Bronchial epithelial cell (primary cell): ENCODE measurements around the gene PRDM15. TPM values are rescaled to one million over a fixed set of nuclear protein-coding genes. Genes with fewer than 3 reads are reported as not detected.
A peak's percentile ranks its signal among the peaks of the same experiment; 100 is the strongest.

Experiments used
- DNase-seq: peaks from one replicate; pipeline ENCODE4 v3.0.0-alpha.2; 2010; ENCODE audit warnings: low read depth
- FAIRE-seq: peaks from 2 replicates; lab custom pipeline; 2011; peaks lifted over from hg19 to GRCh38; lab: Jason Lieb, UNC
- H3K27me3 ChIP-seq: 2 replicates; pipeline ENCODE4 v1.5.1; 2011; ENCODE audit warnings: low read length; ENCODE audit not compliant: control insufficient read depth, insufficient read depth
- H3K36me3 ChIP-seq: 2 replicates; pipeline ENCODE4 v1.5.1; 2011; ENCODE audit warnings: low read length; ENCODE audit not compliant: control insufficient read depth, insufficient read depth
- H3K4me3 ChIP-seq: 2 replicates; pipeline ENCODE4 v1.5.1; 2011; ENCODE audit warnings: mild to moderate bottlenecking, low read depth, low read length, control low read depth
- CTCF ChIP-seq: IDR thresholded peaks from 2 replicates; pipeline ENCODE4 v1.5.1; 2011; ENCODE audit warnings: mild to moderate bottlenecking, moderate library complexity, low read length, control low read depth, inconsistent platforms; ENCODE audit not compliant: insufficient read depth, severe bottlenecking
- total RNA-seq: library from RNA; depleted of rRNA; stranded (reverse); fragments of >200 nt; gene quantifications from 2 replicates; pipeline ENCODE4 v1.2.1, GENCODE V29; 2014

The PRDM15 gene
- total RNA-seq, 1 donor from 2014 or later: 6.1 TPM

GRCh38 chr21:41817877-41818855 lies 61.0 kb downstream of the PRDM15 start:
- no peak for DNase-seq
- Histone ChIP-seq H3K27me3 (no peaks in the 10 kb centered on the region), H3K36me3 (peaks cover 9% of the 10 kb centered on the region), H3K4me3 (no peak overlapping the region)
- no peak for TF ChIP-seq CTCF
- no peak for FAIRE-seq

GRCh38 chr21:41817228-41817627 lies 61.9 kb downstream of the PRDM15 start:
- FAIRE-seq: no peak

DNA sequence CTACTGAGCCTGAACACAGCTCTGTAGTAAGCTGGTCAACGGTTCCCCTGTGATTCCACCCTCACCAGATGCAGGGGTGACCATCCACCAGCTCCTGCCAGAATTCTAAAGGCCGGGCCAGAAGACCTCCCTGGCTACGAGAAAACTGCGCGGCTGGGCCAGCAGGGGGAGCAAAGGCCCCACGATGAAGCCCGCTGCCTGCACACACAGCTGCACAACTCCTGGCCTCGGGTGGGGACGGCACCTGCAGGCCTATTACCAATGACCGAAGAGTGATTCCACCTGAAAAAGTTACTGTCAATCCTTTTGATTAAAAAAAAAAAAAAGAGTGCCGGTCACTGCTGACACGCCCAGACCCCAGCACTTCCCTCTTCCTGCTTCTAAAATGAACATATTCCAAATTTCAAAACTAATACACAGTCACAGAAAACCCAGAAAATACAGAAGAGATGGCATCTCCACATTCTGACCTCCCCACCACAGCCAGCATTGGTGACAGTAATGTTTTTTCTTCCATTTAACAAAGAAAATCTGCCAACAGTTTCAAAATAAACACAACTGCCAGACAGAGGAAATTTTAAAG lies 62.5 kb downstream of the PRDM15 start:
- FAIRE-seq (no peak), DNase-seq (peak; percentile 35)
- H3K36me3 ChIP-seq: peaks cover 12% of the 10 kb centered on the region
- no peak overlapping the region for H3K4me3 ChIP-seq
- peak; percentile 79 for TF ChIP-seq CTCF
- no peaks in the 10 kb centered on the region for H3K27me3 ChIP-seq

More at GRCh38 chr21:41817228-41817627, 61.9 kb downstream of the PRDM15 start:
- no peak overlapping the region for H3K4me3 ChIP-seq
- TF ChIP-seq CTCF: peak; percentile 80
- H3K27me3 ChIP-seq: no peaks in the 10 kb centered on the region
- H3K36me3 ChIP-seq: peaks cover 12% of the 10 kb centered on the region
- peak; percentile 62 for DNase-seq

DNA sequence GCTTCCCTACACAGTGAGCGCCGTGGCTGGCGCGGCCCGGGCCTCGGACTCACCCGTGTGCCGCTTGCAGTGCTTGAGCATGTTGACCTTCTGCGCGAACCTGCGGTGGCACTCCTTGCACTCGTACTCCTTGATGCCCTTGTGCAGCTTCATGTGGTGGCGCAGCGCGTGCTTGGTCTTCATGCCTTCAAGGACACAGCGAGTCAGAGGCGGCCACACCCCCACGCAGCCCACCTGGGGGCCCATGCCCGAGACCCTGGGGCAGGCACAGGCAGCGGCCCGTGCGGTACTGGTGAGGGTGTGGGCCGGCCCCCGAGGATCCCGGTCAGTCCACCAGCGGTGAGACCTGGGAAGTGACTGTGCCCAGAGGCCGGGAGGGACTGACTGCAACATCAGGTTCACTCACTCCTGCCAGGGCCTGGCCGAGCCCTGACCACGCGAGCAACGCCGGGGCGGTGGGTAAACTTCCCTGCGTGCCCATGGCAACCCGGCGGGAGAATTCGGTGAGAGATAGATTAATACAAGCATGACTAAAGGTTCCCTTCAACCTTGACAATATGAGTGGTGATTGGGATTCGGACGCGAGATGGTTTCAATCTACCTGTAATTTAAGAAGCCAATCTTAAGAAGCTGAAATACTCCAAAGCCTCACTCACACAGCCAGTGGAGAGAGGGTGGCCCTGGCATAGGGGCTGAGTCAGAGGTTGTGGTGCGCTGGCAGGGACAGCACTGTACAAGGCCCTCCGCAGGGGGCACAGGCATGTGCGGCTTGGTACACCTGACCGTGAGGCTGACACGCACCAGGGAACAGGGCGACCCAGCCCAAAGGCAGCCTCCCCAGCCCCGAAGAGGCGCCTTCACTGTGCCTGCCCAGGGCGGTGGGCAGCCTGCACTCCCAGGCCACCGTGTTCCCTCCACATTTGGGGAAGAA lies 63.2 kb downstream of the PRDM15 start:
- Histone ChIP-seq H3K4me3 (no peak overlapping the region), H3K27me3 (no peaks in the 10 kb centered on the region), H3K36me3 (peaks cover 12% of the 10 kb centered on the region)
- no peak for DNase-seq
- TF ChIP-seq CTCF: no peak
- no peak for FAIRE-seq

DNA sequence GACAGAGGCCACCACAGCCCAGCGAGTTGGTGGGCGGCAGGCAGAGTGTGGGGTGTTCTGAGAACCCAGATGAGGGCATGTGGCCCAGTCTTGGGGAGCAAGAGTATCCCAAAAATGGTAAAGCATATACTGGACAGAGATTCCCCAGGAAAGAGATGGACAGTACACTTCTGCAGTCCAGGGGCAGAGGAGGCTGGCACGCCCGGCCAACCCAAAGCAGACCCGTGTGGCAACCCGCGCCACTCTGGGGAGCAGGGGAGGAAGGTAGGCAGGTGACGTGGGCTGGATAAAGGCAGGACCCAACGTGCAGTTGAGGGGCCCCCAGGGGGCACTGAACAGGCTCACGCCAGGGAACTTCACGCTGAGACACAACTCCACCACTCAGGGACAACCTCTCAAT lies 65.9 kb downstream of the PRDM15 start:
- no peak for FAIRE-seq
- DNase-seq: no peak
- Histone ChIP-seq H3K36me3 (peaks cover 13% of the 10 kb centered on the region), H3K27me3 (no peaks in the 10 kb centered on the region), H3K4me3 (no peak overlapping the region)
- TF ChIP-seq CTCF: no peak
